NCI-H2196 treated with DMSO at 0.1 percent for 48 hours (cell line): ENCODE results near the gene USP53.
"Not testable (repeated sequence)": the region's sequence is repeated elsewhere in the genome, so short reads cannot be mapped to it uniquely, and the experiment has no call there.

Experiments used
- DNase-seq: peaks from one replicate; lab custom pipeline; 2025; ENCODE audit not compliant: unreplicated experiment; lab: John Stamatoyannopoulos, UW

Gene USP53

GRCh38 chr4:119212234-119212963 is at the start of gene USP53:
Gene USP53, plus strand, starts transcription at chr4:119212713. Its CDS starts 27,047 bp downstream, at chr4:119239760.
- peak; percentile 65 for DNase-seq

- no peak for DNase-seq
Observed at GRCh38 chr4:119165767-119166166, 46.7 kb upstream of the USP53 start.

- no peak for DNase-seq
Observed at GRCh38 chr4:119170195-119170594, 42.3 kb upstream of the USP53 start.

- no peak for DNase-seq
Observed at GRCh38 chr4:119172223-119172622, 40.3 kb upstream of the USP53 start.

- DNase-seq = not testable (repeated sequence)
Observed at GRCh38 chr4:119173729-119174361, 38.7 kb upstream of the USP53 start.

GRCh38 chr4:119179011-119179410 is 33.5 kb upstream of the USP53 start:
- no peak for DNase-seq

GRCh38 chr4:119184128-119184527 is 28.4 kb upstream of the USP53 start:
- no peak for DNase-seq

GRCh38 chr4:119189638-119190037 is 22.9 kb upstream of the USP53 start:
- DNase-seq = no peak

- DNase-seq = no peak
Observed at GRCh38 chr4:119190354-119190753, 22.2 kb upstream of the USP53 start.

- no peak for DNase-seq
Observed at GRCh38 chr4:119191505-119191904, 21.0 kb upstream of the USP53 start.

- no peak for DNase-seq
Observed at GRCh38 chr4:119197772-119198212, 14.7 kb upstream of the USP53 start.

GRCh38 chr4:119204916-119205315 is 7.6 kb upstream of the USP53 start:
- no peak for DNase-seq

GRCh38 chr4:119205690-119206089 is 6.8 kb upstream of the USP53 start:
- no peak for DNase-seq

GRCh38 chr4:119206178-119206577 is 6.3 kb upstream of the USP53 start:
- DNase-seq = no peak

- no peak for DNase-seq
Observed at GRCh38 chr4:119207051-119207450, 5.5 kb upstream of the USP53 start.

- no peak for DNase-seq
Observed at GRCh38 chr4:119209077-119209476, 3.4 kb upstream of the USP53 start.

GRCh38 chr4:119209586-119209985 is 2.9 kb upstream of the USP53 start:
- no peak for DNase-seq

GRCh38 chr4:119210775-119211174 is 1.7 kb upstream of the USP53 start:
- DNase-seq = no peak

GRCh38 chr4:119211867-119212233 is 663 bp upstream of the USP53 start:
- DNase-seq = no peak

GRCh38 chr4:119212964-119213606 is 572 bp downstream of the USP53 start:
- peak; percentile 18 for DNase-seq

- DNase-seq = no peak
Observed at GRCh38 chr4:119218093-119218492, 5.6 kb downstream of the USP53 start.

GRCh38 chr4:119221412-119221811 is 8.9 kb downstream of the USP53 start:
- no peak for DNase-seq
